Measurements from ENCODE around the gene SPEM2.

GRCh38 chr17:7459961-7460545 lies 34.6 kb downstream of the SPEM2 start:
- TF ChIP-seq ZBTB33 (IDR thresholded peaks at IDR 0.05) (no peak), CTCF (IDR thresholded peaks at IDR 0.05; ENCODE audit: low read depth, low read length, missing input control) (no peak), ATF3 (IDR thresholded peaks at IDR 0.05) (no peak)
- TF ChIP-seq, protein P1, sequence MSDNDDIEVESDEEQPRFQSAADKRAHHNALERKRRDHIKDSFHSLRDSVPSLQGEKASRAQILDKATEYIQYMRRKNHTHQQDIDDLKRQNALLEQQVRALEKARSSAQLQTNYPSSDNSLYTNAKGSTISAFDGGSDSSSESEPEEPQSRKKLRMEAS (IDR thresholded peaks at IDR 0.05) = no peak
